Measurements from ENCODE around the gene DOCK1. TPM values are rescaled to one million over a fixed set of nuclear protein-coding genes. Genes with fewer than 3 reads are reported as not detected.
"Not testable (repeated sequence)": the region's sequence is repeated elsewhere in the genome, so short reads cannot be mapped to it uniquely, and the experiment has no call there.

The DOCK1 gene
- total RNA-seq, 1 donor from 2014 or later, result 52.7 TPM

GRCh38 chr10:127290850-127291249, 385.6 kb downstream of the DOCK1 start:
- Histone ChIP-seq H3K4me3 (ENCODE audit: low read length in 3 of 3) (no peak overlapping the region), H3K4me1 (ENCODE audit: control insufficient read depth in 3 of 3, insufficient read depth in 3 of 3, low read length in 3 of 3) (no peaks in the 10 kb centered on the region), H3K9me3 (ENCODE audit: control insufficient read depth in 3 of 3, low read length in 3 of 3) (peaks cover 0 to 4% (median 0%) of the 10 kb centered on the region in 3 donors), H3K36me3 (ENCODE audit: control insufficient read depth in 3 of 3, insufficient read depth in 3 of 3, low read length in 3 of 3) (peaks cover 0 to 2% (median 2%) of the 10 kb centered on the region in 3 donors), H3K9ac (ENCODE audit: low read depth in 1 of 3, low read length in 3 of 3) (no peak overlapping the region), H3K27me3 (ENCODE audit: control insufficient read depth in 3 of 3, insufficient read depth in 3 of 3, low read length in 3 of 3) (no peaks in the 10 kb centered on the region), H3K27ac (ENCODE audit: low read depth, low read length) (no peak overlapping the region)

- Histone ChIP-seq H3K9me3 (ENCODE audit: control insufficient read depth in 3 of 3, low read length in 3 of 3) (peaks cover 0 to 4% (median 0%) of the 10 kb centered on the region in 3 donors), H3K27me3 (ENCODE audit: control insufficient read depth in 3 of 3, insufficient read depth in 3 of 3, low read length in 3 of 3) (no peaks in the 10 kb centered on the region), H3K4me3 (ENCODE audit: low read length in 3 of 3) (no peak overlapping the region), H3K9ac (ENCODE audit: low read depth in 1 of 3, low read length in 3 of 3) (no peak overlapping the region), H3K4me1 (ENCODE audit: control insufficient read depth in 3 of 3, insufficient read depth in 3 of 3, low read length in 3 of 3) (no peaks in the 10 kb centered on the region), H3K27ac (ENCODE audit: low read depth, low read length) (no peak overlapping the region), H3K36me3 (ENCODE audit: control insufficient read depth in 3 of 3, insufficient read depth in 3 of 3, low read length in 3 of 3) (peaks cover 0 to 2% (median 2%) of the 10 kb centered on the region in 3 donors)
Observed at GRCh38 chr10:127291329-127291728, 386.1 kb downstream of the DOCK1 start.

DNA sequence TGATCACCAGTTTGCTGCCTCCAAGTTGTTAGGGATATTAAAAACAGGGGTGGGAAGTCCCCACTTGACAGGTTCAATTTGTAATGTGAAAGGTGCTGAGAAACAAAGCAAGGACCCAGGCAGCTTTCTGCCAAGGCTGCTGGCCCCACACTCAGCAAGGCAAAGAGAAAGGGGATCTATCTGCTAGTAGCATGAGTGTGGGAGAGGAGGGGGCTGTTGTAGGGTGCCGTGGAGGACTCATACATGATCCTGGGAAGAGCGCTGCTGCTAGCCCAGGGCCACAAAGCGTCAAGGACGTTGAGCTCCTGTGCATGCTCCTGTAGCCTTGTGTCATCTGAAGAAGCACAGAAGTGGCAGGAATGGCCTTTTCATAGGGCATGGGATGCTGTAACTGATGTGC, 387.7 kb downstream of the DOCK1 start:
- peaks cover 0 to 2% (median 2%) of the 10 kb centered on the region in 3 donors for H3K36me3 ChIP-seq (ENCODE audit: control insufficient read depth in 3 of 3, insufficient read depth in 3 of 3, low read length in 3 of 3)
- no peak overlapping the region for H3K9ac ChIP-seq (ENCODE audit: low read depth in 1 of 3, low read length in 3 of 3)
- peaks cover 0 to 4% (median 0%) of the 10 kb centered on the region in 3 donors for H3K9me3 ChIP-seq (ENCODE audit: control insufficient read depth in 3 of 3, low read length in 3 of 3)
- H3K4me3 ChIP-seq (ENCODE audit: low read length in 3 of 3), result no peak overlapping the region
- H3K27ac ChIP-seq (ENCODE audit: low read depth, low read length), result no peak overlapping the region
- no peaks in the 10 kb centered on the region for H3K4me1 ChIP-seq (ENCODE audit: control insufficient read depth in 3 of 3, insufficient read depth in 3 of 3, low read length in 3 of 3)
- no peaks in the 10 kb centered on the region for H3K27me3 ChIP-seq (ENCODE audit: control insufficient read depth in 3 of 3, insufficient read depth in 3 of 3, low read length in 3 of 3)

DNA sequence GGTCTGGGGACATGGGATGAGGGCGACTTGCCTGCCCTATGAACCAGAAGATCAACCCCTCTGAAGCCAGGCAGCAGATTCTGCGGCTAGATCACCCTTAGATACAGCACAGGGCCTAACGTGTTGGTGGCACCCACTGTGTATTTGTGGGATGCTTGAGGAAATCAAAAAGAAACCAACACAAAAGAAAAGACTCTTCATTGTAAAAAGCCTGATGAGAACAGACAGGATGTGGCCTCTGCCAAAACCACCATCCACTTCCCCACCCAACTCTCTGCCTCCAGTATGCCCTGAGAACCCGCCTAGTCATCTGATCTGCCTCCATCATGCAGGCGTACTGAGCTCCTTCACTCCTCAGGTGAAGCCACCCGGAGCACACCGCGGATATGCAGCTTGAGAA, 388.4 kb downstream of the DOCK1 start:
- Histone ChIP-seq H3K36me3 (ENCODE audit: control insufficient read depth in 3 of 3, insufficient read depth in 3 of 3, low read length in 3 of 3) (peaks cover 0 to 2% (median 2%) of the 10 kb centered on the region in 3 donors), H3K9me3 (ENCODE audit: control insufficient read depth in 3 of 3, low read length in 3 of 3) (peaks cover 0 to 4% (median 0%) of the 10 kb centered on the region in 3 donors), H3K27ac (ENCODE audit: low read depth, low read length) (no peak overlapping the region), H3K27me3 (ENCODE audit: control insufficient read depth in 3 of 3, insufficient read depth in 3 of 3, low read length in 3 of 3) (no peaks in the 10 kb centered on the region), H3K4me1 (ENCODE audit: control insufficient read depth in 3 of 3, insufficient read depth in 3 of 3, low read length in 3 of 3) (no peaks in the 10 kb centered on the region), H3K9ac (ENCODE audit: low read depth in 1 of 3, low read length in 3 of 3) (no peak overlapping the region), H3K4me3 (ENCODE audit: low read length in 3 of 3) (no peak overlapping the region)

- Histone ChIP-seq H3K9me3 (ENCODE audit: control insufficient read depth in 3 of 3, low read length in 3 of 3) (no peaks in the 10 kb centered on the region), H3K4me3 (ENCODE audit: low read length in 3 of 3) (no peak overlapping the region), H3K9ac (ENCODE audit: low read depth in 1 of 3, low read length in 3 of 3) (no peak overlapping the region), H3K27me3 (ENCODE audit: control insufficient read depth in 3 of 3, insufficient read depth in 3 of 3, low read length in 3 of 3) (no peaks in the 10 kb centered on the region), H3K27ac (ENCODE audit: low read depth, low read length) (no peak overlapping the region), H3K36me3 (ENCODE audit: control insufficient read depth in 3 of 3, insufficient read depth in 3 of 3, low read length in 3 of 3) (peaks cover 0 to 2% (median 0%) of the 10 kb centered on the region in 3 donors), H3K4me1 (ENCODE audit: control insufficient read depth in 3 of 3, insufficient read depth in 3 of 3, low read length in 3 of 3) (no peaks in the 10 kb centered on the region)
Observed at GRCh38 chr10:127296696-127297095, 391.5 kb downstream of the DOCK1 start.

- H3K4me1 ChIP-seq (ENCODE audit: control insufficient read depth in 3 of 3, insufficient read depth in 3 of 3, low read length in 3 of 3), result no peaks in the 10 kb centered on the region
- H3K27me3 ChIP-seq (ENCODE audit: control insufficient read depth in 3 of 3, insufficient read depth in 3 of 3, low read length in 3 of 3), result no peaks in the 10 kb centered on the region
- no peak overlapping the region for H3K4me3 ChIP-seq (ENCODE audit: low read length in 3 of 3)
- H3K9ac ChIP-seq (ENCODE audit: low read depth in 1 of 3, low read length in 3 of 3), result no peak overlapping the region
- H3K36me3 ChIP-seq (ENCODE audit: control insufficient read depth in 3 of 3, insufficient read depth in 3 of 3, low read length in 3 of 3), result peaks cover 0 to 2% (median 0%) of the 10 kb centered on the region in 3 donors
- no peak overlapping the region for H3K27ac ChIP-seq (ENCODE audit: low read depth, low read length)
- H3K9me3 ChIP-seq (ENCODE audit: control insufficient read depth in 3 of 3, low read length in 3 of 3), result no peaks in the 10 kb centered on the region
Observed at GRCh38 chr10:127298381-127298780, 393.2 kb downstream of the DOCK1 start.

DNA sequence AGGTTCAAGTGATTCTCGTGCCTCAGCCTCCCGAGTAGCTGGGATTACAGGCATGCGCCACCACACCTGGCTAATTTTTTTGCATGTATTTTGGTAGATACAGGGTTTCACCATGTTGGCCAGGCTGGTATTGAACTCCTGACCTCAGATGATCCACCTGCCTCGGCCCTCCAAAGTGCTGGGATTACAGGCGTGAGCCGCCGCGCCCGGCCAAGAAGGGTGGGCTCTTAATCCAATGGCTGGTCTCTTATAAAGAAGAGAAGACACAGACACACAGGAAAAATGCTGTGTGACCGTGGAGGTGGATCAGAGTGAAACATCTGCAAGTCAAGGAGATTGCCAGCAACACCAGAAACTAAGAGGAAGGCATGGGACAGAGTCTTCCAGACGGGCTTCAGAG, 394.0 kb downstream of the DOCK1 start:
- H3K4me3 ChIP-seq (ENCODE audit: low read length in 3 of 3); H3K27ac ChIP-seq (ENCODE audit: low read depth, low read length); H3K9me3 ChIP-seq (ENCODE audit: control insufficient read depth in 3 of 3, low read length in 3 of 3); H3K27me3 ChIP-seq (ENCODE audit: control insufficient read depth in 3 of 3, insufficient read depth in 3 of 3, low read length in 3 of 3); H3K4me1 ChIP-seq (ENCODE audit: control insufficient read depth in 3 of 3, insufficient read depth in 3 of 3, low read length in 3 of 3); H3K9ac ChIP-seq (ENCODE audit: low read depth in 1 of 3, low read length in 3 of 3); H3K36me3 ChIP-seq (ENCODE audit: control insufficient read depth in 3 of 3, insufficient read depth in 3 of 3, low read length in 3 of 3): not testable (repeated sequence)

GRCh38 chr10:127299956-127300689, 394.9 kb downstream of the DOCK1 start:
- Histone ChIP-seq H3K4me3 (ENCODE audit: low read length in 3 of 3) (no peak overlapping the region), H3K27me3 (ENCODE audit: control insufficient read depth in 3 of 3, insufficient read depth in 3 of 3, low read length in 3 of 3) (no peaks in the 10 kb centered on the region), H3K36me3 (ENCODE audit: control insufficient read depth in 3 of 3, insufficient read depth in 3 of 3, low read length in 3 of 3) (peaks cover 0 to under 1% (median 0%) of the 10 kb centered on the region in 3 donors), H3K4me1 (ENCODE audit: control insufficient read depth in 3 of 3, insufficient read depth in 3 of 3, low read length in 3 of 3) (no peaks in the 10 kb centered on the region), H3K27ac (ENCODE audit: low read depth, low read length) (no peak overlapping the region), H3K9ac (ENCODE audit: low read depth in 1 of 3, low read length in 3 of 3) (no peak overlapping the region), H3K9me3 (ENCODE audit: control insufficient read depth in 3 of 3, low read length in 3 of 3) (no peaks in the 10 kb centered on the region)

DNA sequence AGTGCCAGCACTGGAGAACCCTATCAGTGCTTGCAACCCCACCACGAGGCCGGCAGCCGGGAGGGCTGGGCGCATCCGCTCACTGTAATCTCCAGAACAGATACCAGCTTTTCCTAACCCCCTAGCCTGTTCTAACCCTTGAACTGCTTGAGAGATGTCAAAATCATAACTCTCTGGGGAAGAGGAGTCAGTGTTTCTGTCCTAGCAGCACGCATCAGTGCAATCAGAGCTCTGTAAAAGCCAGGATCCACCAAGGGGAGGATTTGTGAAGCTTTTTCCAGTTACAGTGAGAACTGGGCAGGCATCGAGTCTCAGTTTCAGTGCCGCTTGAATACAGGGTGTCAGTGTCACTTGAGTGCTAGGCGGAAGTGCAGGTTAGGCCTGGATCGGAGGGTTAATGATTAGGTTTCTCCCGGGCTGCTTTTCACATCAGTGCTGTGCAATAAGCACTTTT, 395.7 kb downstream of the DOCK1 start:
- H3K9ac ChIP-seq (ENCODE audit: low read depth in 1 of 3, low read length in 3 of 3), result no peak overlapping the region
- H3K27me3 ChIP-seq (ENCODE audit: control insufficient read depth in 3 of 3, insufficient read depth in 3 of 3, low read length in 3 of 3), result no peaks in the 10 kb centered on the region
- H3K36me3 ChIP-seq (ENCODE audit: control insufficient read depth in 3 of 3, insufficient read depth in 3 of 3, low read length in 3 of 3), result no peaks in the 10 kb centered on the region
- peaks cover 0 to 3% (median 0%) of the 10 kb centered on the region in 3 donors for H3K9me3 ChIP-seq (ENCODE audit: control insufficient read depth in 3 of 3, low read length in 3 of 3)
- no peaks in the 10 kb centered on the region for H3K4me1 ChIP-seq (ENCODE audit: control insufficient read depth in 3 of 3, insufficient read depth in 3 of 3, low read length in 3 of 3)
- H3K4me3 ChIP-seq (ENCODE audit: low read length in 3 of 3), result no peak overlapping the region
- no peak overlapping the region for H3K27ac ChIP-seq (ENCODE audit: low read depth, low read length)

DNA sequence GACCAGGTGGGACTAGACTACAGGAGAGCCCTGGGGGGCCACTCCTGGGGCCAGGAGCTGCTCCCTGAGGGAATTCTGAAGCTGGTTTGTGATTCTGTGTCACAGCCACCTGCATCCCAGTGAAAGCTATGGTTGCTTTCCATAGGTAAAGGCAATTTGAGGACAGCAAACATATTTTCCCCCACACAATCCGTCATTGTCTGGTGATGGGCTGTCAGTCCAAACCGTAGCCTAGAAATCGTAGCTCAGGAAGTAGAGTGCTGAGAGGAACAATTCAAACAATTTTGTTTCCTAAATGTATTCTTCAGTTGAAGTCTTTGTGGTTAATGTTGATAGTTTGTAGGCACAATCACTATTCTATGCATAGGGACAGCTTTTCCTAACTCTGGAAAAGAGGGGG, 397.1 kb downstream of the DOCK1 start:
- no peaks in the 10 kb centered on the region for H3K27me3 ChIP-seq (ENCODE audit: control insufficient read depth in 3 of 3, insufficient read depth in 3 of 3, low read length in 3 of 3)
- H3K9ac ChIP-seq (ENCODE audit: low read depth in 1 of 3, low read length in 3 of 3), result no peak overlapping the region
- H3K9me3 ChIP-seq (ENCODE audit: control insufficient read depth in 3 of 3, low read length in 3 of 3), result peaks cover 0 to 3% (median 0%) of the 10 kb centered on the region in 3 donors
- H3K27ac ChIP-seq (ENCODE audit: low read depth, low read length), result no peak overlapping the region
- H3K36me3 ChIP-seq (ENCODE audit: control insufficient read depth in 3 of 3, insufficient read depth in 3 of 3, low read length in 3 of 3), result no peaks in the 10 kb centered on the region
- no peaks in the 10 kb centered on the region for H3K4me1 ChIP-seq (ENCODE audit: control insufficient read depth in 3 of 3, insufficient read depth in 3 of 3, low read length in 3 of 3)
- no peak overlapping the region for H3K4me3 ChIP-seq (ENCODE audit: low read length in 3 of 3)
